Activated CD8-positive, alpha-beta memory T cell treated with anti-CD3 and anti-CD28 coated beads for 24 hours (primary cell): ENCODE results near the gene CDPF1.
A peak's percentile ranks its signal among the peaks of the same experiment; 100 is the strongest.
"Not testable (repeated sequence)": the region's sequence is repeated elsewhere in the genome, so short reads cannot be mapped to it uniquely, and the experiment has no call there.

Source experiments
- DNase-seq: peaks from one replicate; pipeline ENCODE4 v3.0.0-alpha.2; 2020

The CDPF1 gene

GRCh38 chr22:46281866-46282678 lies 32.0 kb upstream of the CDPF1 start:
- DNase-seq, result no peak

GRCh38 chr22:46280999-46281623 lies 31.0 kb upstream of the CDPF1 start:
- DNase-seq, result no peak

GRCh38 chr22:46280063-46280817 lies 30.1 kb upstream of the CDPF1 start:
- no peak for DNase-seq

- DNase-seq, result no peak
Observed at GRCh38 chr22:46278656-46279645, 28.9 kb upstream of the CDPF1 start.

- no peak for DNase-seq
Observed at GRCh38 chr22:46276563-46276962, 26.5 kb upstream of the CDPF1 start.

GRCh38 chr22:46275455-46276122 lies 25.5 kb upstream of the CDPF1 start:
- no peak for DNase-seq

GRCh38 chr22:46274381-46274780 lies 24.3 kb upstream of the CDPF1 start:
- no peak for DNase-seq

- no peak for DNase-seq
Observed at GRCh38 chr22:46273432-46274148, 23.5 kb upstream of the CDPF1 start.

- no peak for DNase-seq
Observed at GRCh38 chr22:46272762-46273431, 22.8 kb upstream of the CDPF1 start.

- DNase-seq, result no peak
Observed at GRCh38 chr22:46272196-46272595, 22.1 kb upstream of the CDPF1 start.

- DNase-seq, result no peak
Observed at GRCh38 chr22:46269564-46269963, 19.5 kb upstream of the CDPF1 start.

- DNase-seq, result peak; percentile 83
Observed at GRCh38 chr22:46267431-46268279, 17.6 kb upstream of the CDPF1 start, which contains the start of gene TTC38. Gene TTC38, plus strand, starts transcription at chr22:46268008. Its CDS starts 32 bp downstream, at chr22:46268040.

- DNase-seq, result not testable (repeated sequence)
Observed at GRCh38 chr22:46265627-46266026, 15.5 kb upstream of the CDPF1 start.

GRCh38 chr22:46264520-46264919 lies 14.4 kb upstream of the CDPF1 start:
- DNase-seq, result not testable (repeated sequence)

GRCh38 chr22:46263216-46263590 lies 13.1 kb upstream of the CDPF1 start, which contains the start of gene PKDREJ:
Gene PKDREJ, minus strand, starts transcription at chr22:46263343. Its CDS starts 21 bp downstream, at chr22:46263322.
- DNase-seq, result no peak

- no peak for DNase-seq
Observed at GRCh38 chr22:46262449-46263215, 12.5 kb upstream of the CDPF1 start.

- DNase-seq, result no peak
Observed at GRCh38 chr22:46260038-46260437, 9.9 kb upstream of the CDPF1 start.

GRCh38 chr22:46259374-46259773 lies 9.3 kb upstream of the CDPF1 start:
- DNase-seq, result no peak
